Activated CD4-positive, alpha-beta T cell treated with anti-CD3 and anti-CD28 coated beads, Interleukin-2, amount 10 ng/mL, durations not matched to agents 24 days and 14 days (primary cell): ENCODE results near the gene SNRPA. TPM values are rescaled to one million over a fixed set of nuclear protein-coding genes. Genes with fewer than 3 reads are reported as not detected.
A peak's percentile ranks its signal among the peaks of the same experiment; 100 is the strongest.

Experiments
- DNase-seq: peaks from one replicate; pipeline ENCODE4 v3.0.0; 2022
- H3K27ac Mint-ChIP-seq: one replicate; pipeline ENCODE4 v1.8.0; 2022; ENCODE audit warnings: mild to moderate bottlenecking, mixed read lengths
- H3K27me3 Mint-ChIP-seq: one replicate; pipeline ENCODE4 v1.8.0; 2022; ENCODE audit warnings: mixed read lengths
- H3K36me3 Mint-ChIP-seq: one replicate; pipeline ENCODE4 v1.8.0; 2022; ENCODE audit warnings: low read depth, mild to moderate bottlenecking, mixed read lengths
- H3K4me1 Mint-ChIP-seq: one replicate; pipeline ENCODE4 v1.8.0; 2021; ENCODE audit warnings: mixed read lengths
- H3K4me3 Mint-ChIP-seq: one replicate; pipeline ENCODE4 v1.8.0; 2022; ENCODE audit warnings: mild to moderate bottlenecking, moderate library complexity, mixed read lengths
- H3K9me3 Mint-ChIP-seq: one replicate; pipeline ENCODE4 v1.8.0; 2021; ENCODE audit warnings: mixed read lengths
- intact Hi-C: fragments of 100-400 bp; cut with micrococcal nuclease; formaldehyde crosslinking; loops from one replicate; pipeline ENCODE4 v1.15.1; 2023
- total RNA-seq: library from RNA; stranded (reverse); gene quantifications from 2 replicates; pipeline ENCODE4 v1.2.3, GENCODE V29; 2022

SNRPA gene
- total RNA-seq, 1 donor from 2014 or later = 273 TPM

GRCh38 chr19:40800339-40800996 is 49.5 kb downstream of the SNRPA start:
- Mint-ChIP-seq H3K4me3 (peak overlapping the region; percentile 91), H3K9me3 (no peaks in the 10 kb centered on the region), H3K4me1 (peaks cover 71% of the 10 kb centered on the region), H3K27me3 (no peaks in the 10 kb centered on the region), H3K36me3 (peaks cover 46% of the 10 kb centered on the region), H3K27ac (peak overlapping the region; percentile 79)
- DNase-seq = peak; percentile 68
- intact Hi-C loops = no loop called here

DNA sequence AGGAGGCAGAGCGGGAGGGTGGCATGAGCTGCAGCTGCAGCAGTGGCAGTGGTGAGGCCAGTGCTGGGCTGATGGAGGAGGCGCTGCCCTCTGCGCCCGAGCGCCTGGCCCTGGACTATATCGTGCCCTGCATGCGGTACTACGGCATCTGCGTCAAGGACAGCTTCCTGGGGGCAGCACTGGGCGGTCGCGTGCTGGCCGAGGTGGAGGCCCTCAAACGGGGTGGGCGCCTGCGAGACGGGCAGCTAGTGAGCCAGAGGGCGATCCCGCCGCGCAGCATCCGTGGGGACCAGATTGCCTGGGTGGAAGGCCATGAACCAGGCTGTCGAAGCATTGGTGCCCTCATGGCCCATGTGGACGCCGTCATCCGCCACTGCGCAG is 50.0 kb downstream of the SNRPA start:
- intact Hi-C loops = no loop called here
- H3K4me3 Mint-ChIP-seq = peak overlapping the region; percentile 91

GRCh38 chr19:40801426-40802299 is 50.7 kb downstream of the SNRPA start:
- intact Hi-C loops = no loop called here
- no peaks in the 10 kb centered on the region for H3K9me3 Mint-ChIP-seq

More for the DNA sequence above, 50.0 kb downstream of the SNRPA start:
- Mint-ChIP-seq H3K27me3 (no peaks in the 10 kb centered on the region), H3K4me1 (peaks cover 77% of the 10 kb centered on the region), H3K36me3 (peaks cover 46% of the 10 kb centered on the region), H3K9me3 (no peaks in the 10 kb centered on the region), H3K27ac (no peak overlapping the region)
- DNase-seq = peak; percentile 64

GRCh38 chr19:40802300-40803169 is 51.5 kb downstream of the SNRPA start:
- Mint-ChIP-seq H3K27ac (peak overlapping the region; percentile 92), H3K27me3 (no peaks in the 10 kb centered on the region), H3K36me3 (peaks cover 49% of the 10 kb centered on the region), H3K4me1 (peaks cover 80% of the 10 kb centered on the region), H3K4me3 (peak overlapping the region; percentile 91), H3K9me3 (no peaks in the 10 kb centered on the region)
- peak; percentile 66 for DNase-seq
- intact Hi-C loops = no loop called here

More at GRCh38 chr19:40801426-40802299, 50.7 kb downstream of the SNRPA start:
- H3K36me3 Mint-ChIP-seq = peaks cover 44% of the 10 kb centered on the region
- peak overlapping the region; percentile 92 for H3K27ac Mint-ChIP-seq
- H3K27me3 Mint-ChIP-seq = no peaks in the 10 kb centered on the region
- DNase-seq = no peak
- peaks cover 79% of the 10 kb centered on the region for H3K4me1 Mint-ChIP-seq
- H3K4me3 Mint-ChIP-seq = peak overlapping the region; percentile 91

GRCh38 chr19:40803170-40803856 is 52.3 kb downstream of the SNRPA start:
- Mint-ChIP-seq H3K4me3 (peak overlapping the region; percentile 91), H3K36me3 (peaks cover 56% of the 10 kb centered on the region), H3K9me3 (no peaks in the 10 kb centered on the region), H3K4me1 (peaks cover 78% of the 10 kb centered on the region), H3K27me3 (no peaks in the 10 kb centered on the region), H3K27ac (peak overlapping the region; percentile 92)
- peak; percentile 64 for DNase-seq
- intact Hi-C loops = no loop called here

GRCh38 chr19:40803857-40804782 is 53.1 kb downstream of the SNRPA start:
- H3K27me3 Mint-ChIP-seq = no peaks in the 10 kb centered on the region
- DNase-seq = peak; percentile 91
- intact Hi-C loops = no loop called here
- no peaks in the 10 kb centered on the region for H3K9me3 Mint-ChIP-seq
- H3K4me1 Mint-ChIP-seq = peaks cover 74% of the 10 kb centered on the region
- peak overlapping the region; percentile 92 for H3K27ac Mint-ChIP-seq
- H3K4me3 Mint-ChIP-seq = peak overlapping the region; percentile 91
- peaks cover 57% of the 10 kb centered on the region for H3K36me3 Mint-ChIP-seq

DNA sequence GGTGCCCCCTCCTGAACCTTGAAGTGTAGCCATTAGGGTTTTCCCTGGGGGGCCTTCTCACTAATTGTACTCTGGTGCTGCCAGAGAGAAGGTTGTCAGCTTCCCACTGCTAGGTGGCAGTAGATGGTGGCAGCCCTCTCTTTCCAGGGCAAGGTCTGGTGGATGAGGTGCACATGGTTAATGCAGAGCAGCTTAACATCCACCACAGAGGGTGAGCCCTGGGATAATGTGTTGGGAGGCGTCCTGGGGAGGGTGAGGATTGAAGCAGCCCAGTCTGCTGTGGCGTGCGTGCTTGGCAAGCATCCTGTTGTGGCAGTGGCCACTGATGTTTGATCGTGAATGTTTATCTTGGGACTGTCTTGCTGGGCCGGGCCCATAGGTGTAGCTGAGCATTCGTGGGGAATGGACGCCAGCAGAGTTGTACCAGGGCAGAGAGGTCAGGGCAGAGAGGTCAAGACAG is 53.8 kb downstream of the SNRPA start:
- H3K27me3 Mint-ChIP-seq = no peaks in the 10 kb centered on the region
- H3K4me1 Mint-ChIP-seq = peaks cover 75% of the 10 kb centered on the region
- no peaks in the 10 kb centered on the region for H3K9me3 Mint-ChIP-seq
- peak; percentile 69 for DNase-seq
- H3K4me3 Mint-ChIP-seq = peak overlapping the region; percentile 91
- peaks cover 58% of the 10 kb centered on the region for H3K36me3 Mint-ChIP-seq
- H3K27ac Mint-ChIP-seq = peak overlapping the region; percentile 92
- intact Hi-C loops = no loop called here

GRCh38 chr19:40805258-40805868 is 54.4 kb downstream of the SNRPA start:
- H3K4me1 Mint-ChIP-seq = peaks cover 76% of the 10 kb centered on the region
- no peaks in the 10 kb centered on the region for H3K9me3 Mint-ChIP-seq
- DNase-seq = peak; percentile 86
- H3K27ac Mint-ChIP-seq = peak overlapping the region; percentile 92
- H3K4me3 Mint-ChIP-seq = peak overlapping the region; percentile 91
- intact Hi-C loops = no loop called here
- peaks cover 57% of the 10 kb centered on the region for H3K36me3 Mint-ChIP-seq
- H3K27me3 Mint-ChIP-seq = no peaks in the 10 kb centered on the region

DNA sequence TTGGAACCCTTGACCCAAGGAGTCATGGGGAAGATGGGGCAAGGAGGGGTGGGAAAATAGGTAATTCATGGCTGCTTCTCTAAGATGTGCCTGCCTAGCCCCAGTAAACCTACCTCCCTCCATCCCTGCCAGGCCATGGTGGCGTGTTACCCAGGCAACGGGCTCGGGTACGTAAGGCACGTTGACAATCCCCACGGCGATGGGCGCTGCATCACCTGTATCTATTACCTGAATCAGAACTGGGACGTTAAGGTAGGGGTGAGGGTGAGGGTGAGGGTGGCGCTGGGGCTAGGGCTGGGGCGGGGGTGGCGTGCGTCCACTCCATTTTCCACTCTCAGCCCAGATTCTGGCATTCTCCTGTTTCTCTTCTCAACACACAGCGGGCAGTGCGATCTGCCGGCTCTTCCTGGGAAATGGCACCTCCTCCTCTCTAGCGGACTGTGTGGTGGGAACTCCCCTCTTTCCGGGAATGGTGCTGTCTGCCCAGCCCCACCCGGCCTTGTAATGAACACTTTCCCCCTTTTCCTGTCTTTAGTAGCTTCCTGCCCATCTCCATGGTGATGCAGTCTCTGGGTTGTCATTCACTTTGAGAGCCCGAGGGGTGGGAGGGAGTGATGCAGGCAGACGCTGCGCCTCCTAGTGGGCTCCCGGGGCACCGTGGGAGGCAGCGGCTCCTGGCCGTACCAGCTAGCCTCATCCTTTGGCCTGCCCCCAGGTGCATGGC is 55.6 kb downstream of the SNRPA start:
- H3K4me1 Mint-ChIP-seq = peaks cover 76% of the 10 kb centered on the region
- H3K27ac Mint-ChIP-seq = peak overlapping the region; percentile 89
- peaks cover 3% of the 10 kb centered on the region for H3K27me3 Mint-ChIP-seq
- peak; percentile 94 for DNase-seq
- intact Hi-C loops = loop anchor here (1.0 to 2.0 kb wide), 2 partner anchors 56 to 144 kb away; partner anchors contain the start of genes ACTMAP and SNRPA
- peak overlapping the region; percentile 77 for H3K4me3 Mint-ChIP-seq
- H3K9me3 Mint-ChIP-seq = no peaks in the 10 kb centered on the region
- H3K36me3 Mint-ChIP-seq = peaks cover 54% of the 10 kb centered on the region

DNA sequence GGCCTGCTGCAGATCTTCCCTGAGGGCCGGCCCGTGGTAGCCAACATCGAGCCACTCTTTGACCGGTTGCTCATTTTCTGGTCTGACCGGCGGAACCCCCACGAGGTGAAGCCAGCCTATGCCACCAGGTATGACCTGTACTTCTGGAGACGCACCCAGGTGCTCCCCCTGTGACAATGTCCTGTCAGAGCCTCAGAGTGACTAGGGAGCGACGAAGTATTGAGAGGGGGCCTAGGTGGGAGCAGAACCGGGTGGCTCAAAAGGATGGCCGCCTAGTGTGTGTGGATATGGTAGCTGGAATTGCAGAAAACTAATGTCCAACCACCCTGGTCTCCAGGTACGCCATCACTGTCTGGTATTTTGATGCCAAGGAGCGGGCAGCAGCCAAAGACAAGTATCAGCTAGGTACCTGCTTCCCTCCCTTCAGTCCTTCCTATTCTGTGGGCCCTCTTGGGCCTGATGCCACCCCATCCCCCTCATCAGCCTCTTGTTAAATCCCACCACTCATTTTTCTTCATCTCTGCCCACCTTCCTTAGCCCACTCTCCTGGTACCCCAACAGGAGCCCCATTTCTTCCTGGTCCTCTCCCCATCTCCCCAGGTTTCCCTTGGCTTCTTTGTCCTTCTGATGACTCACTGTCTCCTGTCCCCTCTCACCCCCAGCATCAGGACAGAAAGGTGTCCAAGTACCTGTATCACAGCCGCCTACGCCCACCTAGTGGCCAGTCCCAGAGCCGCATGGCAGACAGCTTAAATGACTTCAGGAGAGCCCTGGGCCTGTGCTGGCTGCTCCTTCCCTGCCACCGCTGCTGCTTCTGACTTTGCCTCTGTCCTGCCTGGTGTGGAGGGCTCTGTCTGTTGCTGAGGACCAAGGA is 56.4 kb downstream of the SNRPA start:
- peak; percentile 70 for DNase-seq
- Mint-ChIP-seq H3K4me3 (peak overlapping the region; percentile 77), H3K27me3 (peaks cover 7% of the 10 kb centered on the region), H3K9me3 (no peaks in the 10 kb centered on the region), H3K27ac (peak overlapping the region; percentile 89), H3K36me3 (peaks cover 46% of the 10 kb centered on the region), H3K4me1 (peaks cover 73% of the 10 kb centered on the region)
- intact Hi-C loops = loop anchor here (2.0 kb wide), 1 partner anchor 57 kb away; the partner anchor contains the start of genes ACTMAP and SNRPA

DNA sequence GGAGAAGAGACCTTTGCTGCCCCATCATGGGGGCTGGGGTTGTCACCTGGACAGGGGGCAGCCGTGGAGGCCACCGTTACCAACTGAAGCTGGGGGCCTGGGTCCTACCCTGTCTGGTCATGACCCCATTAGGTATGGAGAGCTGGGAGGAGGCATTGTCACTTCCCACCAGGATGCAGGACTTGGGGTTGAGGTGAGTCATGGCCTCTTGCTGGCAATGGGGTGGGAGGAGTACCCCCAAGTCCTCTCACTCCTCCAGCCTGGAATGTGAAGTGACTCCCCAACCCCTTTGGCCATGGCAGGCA is 57.0 kb downstream of the SNRPA start:
- Mint-ChIP-seq H3K9me3 (no peaks in the 10 kb centered on the region), H3K4me1 (peaks cover 69% of the 10 kb centered on the region), H3K36me3 (peaks cover 40% of the 10 kb centered on the region), H3K4me3 (peak overlapping the region; percentile 57), H3K27me3 (peaks cover 12% of the 10 kb centered on the region), H3K27ac (peak overlapping the region; percentile 78)
- no peak for DNase-seq
- intact Hi-C loops = no loop called here
